Progenitor cell of endocrine pancreas (in vitro differentiated cells): ENCODE data around the gene CPN2. TPM values are rescaled to one million over a fixed set of nuclear protein-coding genes. Genes with fewer than 3 reads are reported as not detected.

Experiments used
- DNase-seq: peaks from one replicate; pipeline ENCODE4 v3.0.0; 2021; ENCODE audit warnings: low spot score; ENCODE audit not compliant: unreplicated experiment
- H3K27ac Mint-ChIP-seq: 2 replicates; pipeline ENCODE4 v1.8.0; 2021; ENCODE audit warnings: mild to moderate bottlenecking, moderate library complexity, mixed read lengths
- H3K27me3 Mint-ChIP-seq: 2 replicates; pipeline ENCODE4 v1.8.0; 2021; ENCODE audit warnings: mixed read lengths
- H3K36me3 Mint-ChIP-seq: 2 replicates; pipeline ENCODE4 v1.8.0; 2022; ENCODE audit warnings: mixed read lengths; ENCODE audit not compliant: insufficient read depth
- H3K4me1 Mint-ChIP-seq: 2 replicates; pipeline ENCODE4 v1.8.0; 2021; ENCODE audit warnings: low read depth, mixed read lengths
- H3K4me3 Mint-ChIP-seq: 2 replicates; pipeline ENCODE4 v1.8.0; 2021; ENCODE audit warnings: low read depth, mild to moderate bottlenecking, moderate library complexity, mixed read lengths
- H3K9me3 Mint-ChIP-seq: 2 replicates; pipeline ENCODE4 v1.8.0; 2021; ENCODE audit warnings: low read depth, mixed read lengths
- long read RNA-seq: library from polyadenylated mRNA; unstranded; transcript quantifications from one replicate; pipeline ENCODE4 v2.0.0, GENCODE V29; 2020
- total RNA-seq: library from RNA; stranded (reverse); gene quantifications from 2 replicates; pipeline ENCODE4 v1.2.1, GENCODE V29; 2021
- TF ChIP-seq, protein P1 (sequence below): fragments of 200-600 bp; sonication (generic); IDR thresholded peaks from one replicate; pipeline ENCODE4 v1.5.0; 2021; ENCODE audit warnings: antibody characterized with exemption, mild to moderate bottlenecking; ENCODE audit not compliant: unreplicated experiment

CPN2 gene, protein sequence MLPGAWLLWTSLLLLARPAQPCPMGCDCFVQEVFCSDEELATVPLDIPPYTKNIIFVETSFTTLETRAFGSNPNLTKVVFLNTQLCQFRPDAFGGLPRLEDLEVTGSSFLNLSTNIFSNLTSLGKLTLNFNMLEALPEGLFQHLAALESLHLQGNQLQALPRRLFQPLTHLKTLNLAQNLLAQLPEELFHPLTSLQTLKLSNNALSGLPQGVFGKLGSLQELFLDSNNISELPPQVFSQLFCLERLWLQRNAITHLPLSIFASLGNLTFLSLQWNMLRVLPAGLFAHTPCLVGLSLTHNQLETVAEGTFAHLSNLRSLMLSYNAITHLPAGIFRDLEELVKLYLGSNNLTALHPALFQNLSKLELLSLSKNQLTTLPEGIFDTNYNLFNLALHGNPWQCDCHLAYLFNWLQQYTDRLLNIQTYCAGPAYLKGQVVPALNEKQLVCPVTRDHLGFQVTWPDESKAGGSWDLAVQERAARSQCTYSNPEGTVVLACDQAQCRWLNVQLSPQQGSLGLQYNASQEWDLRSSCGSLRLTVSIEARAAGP
- not detected in 2 replicates for total RNA-seq
- long read RNA-seq: 0 reads

DNA sequence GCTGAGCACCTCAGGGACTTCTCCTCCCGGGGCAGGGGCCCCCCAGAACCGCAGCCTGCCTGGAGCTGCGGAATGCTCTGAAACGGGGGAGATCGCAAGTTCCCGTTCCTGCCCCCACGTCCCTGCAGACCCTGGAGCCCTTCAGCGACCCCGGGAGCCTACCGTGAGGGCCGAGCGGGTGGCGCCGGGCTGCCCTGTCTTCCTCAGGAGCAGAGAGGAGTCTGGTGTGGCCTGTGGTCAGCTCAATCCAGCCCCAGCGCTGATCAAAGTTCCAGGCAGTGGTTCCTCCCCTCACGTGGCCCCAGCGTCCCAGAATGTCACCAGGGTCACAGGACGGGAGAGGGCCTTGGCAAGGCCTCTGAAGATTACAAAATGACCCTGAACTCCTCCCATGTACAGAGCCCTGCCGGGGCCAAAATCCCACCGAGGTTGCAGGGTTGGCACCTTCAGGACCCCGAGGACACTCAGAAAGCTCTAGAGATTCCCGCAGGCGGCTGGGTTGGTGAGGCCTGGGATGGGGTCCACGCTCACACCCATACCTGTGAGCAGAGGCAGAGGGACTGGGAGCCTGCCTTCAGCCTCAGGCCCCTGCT is at the start of gene CPN2:
CPN2 (minus strand) TSS at position 249 of the 593 bp plus-strand sequence. CDS start 8,626 bp downstream, outside the sequence.
- Mint-ChIP-seq H3K4me3 (no peak within 1 kb of the TSS), H3K9me3 (no peaks in the 10 kb centered on the region), H3K27ac (no peak within 1 kb of the TSS), H3K4me1 (no peaks in the 10 kb centered on the region), H3K27me3 (peaks cover 8% of the 10 kb centered on the region), H3K36me3 (no peaks in the 10 kb centered on the region)
- DNase-seq: no peak
- TF ChIP-seq, protein P1, sequence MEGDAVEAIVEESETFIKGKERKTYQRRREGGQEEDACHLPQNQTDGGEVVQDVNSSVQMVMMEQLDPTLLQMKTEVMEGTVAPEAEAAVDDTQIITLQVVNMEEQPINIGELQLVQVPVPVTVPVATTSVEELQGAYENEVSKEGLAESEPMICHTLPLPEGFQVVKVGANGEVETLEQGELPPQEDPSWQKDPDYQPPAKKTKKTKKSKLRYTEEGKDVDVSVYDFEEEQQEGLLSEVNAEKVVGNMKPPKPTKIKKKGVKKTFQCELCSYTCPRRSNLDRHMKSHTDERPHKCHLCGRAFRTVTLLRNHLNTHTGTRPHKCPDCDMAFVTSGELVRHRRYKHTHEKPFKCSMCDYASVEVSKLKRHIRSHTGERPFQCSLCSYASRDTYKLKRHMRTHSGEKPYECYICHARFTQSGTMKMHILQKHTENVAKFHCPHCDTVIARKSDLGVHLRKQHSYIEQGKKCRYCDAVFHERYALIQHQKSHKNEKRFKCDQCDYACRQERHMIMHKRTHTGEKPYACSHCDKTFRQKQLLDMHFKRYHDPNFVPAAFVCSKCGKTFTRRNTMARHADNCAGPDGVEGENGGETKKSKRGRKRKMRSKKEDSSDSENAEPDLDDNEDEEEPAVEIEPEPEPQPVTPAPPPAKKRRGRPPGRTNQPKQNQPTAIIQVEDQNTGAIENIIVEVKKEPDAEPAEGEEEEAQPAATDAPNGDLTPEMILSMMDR: no peak

DNA sequence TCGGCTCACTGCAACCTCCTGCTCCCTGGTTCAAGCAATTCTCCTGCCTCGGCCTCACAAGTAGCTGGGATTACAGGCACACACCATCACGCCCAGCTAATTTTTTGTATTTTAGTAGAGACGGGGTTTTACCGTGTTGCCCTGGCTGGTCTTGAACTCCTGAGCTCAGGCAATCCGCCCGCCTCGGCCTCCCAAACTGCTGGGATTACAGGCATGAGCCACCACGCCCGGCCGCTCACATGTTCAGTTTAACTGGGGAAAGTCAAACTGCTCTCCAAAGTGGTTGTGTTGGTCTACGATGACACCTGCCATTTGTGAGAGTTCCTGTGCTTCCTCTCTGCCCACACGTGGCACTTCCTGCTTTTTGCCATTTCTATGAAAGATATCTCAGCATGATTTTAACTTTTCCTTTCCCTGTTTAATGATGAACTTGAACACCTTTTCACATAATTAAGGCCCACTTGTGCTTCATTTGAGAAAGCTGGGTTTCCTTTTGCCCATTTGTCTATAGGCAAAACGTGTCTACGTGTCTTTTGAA is 48.8 kb upstream of the CPN2 start:
- Mint-ChIP-seq H3K27me3 (no peaks in the 10 kb centered on the region), H3K27ac (no peak overlapping the region)
- DNase-seq: no peak

GRCh38 chr3:194399166-194399565 is 48.0 kb upstream of the CPN2 start, which contains the start of gene GP5:
GP5 (minus strand) TSS chr3:194399266; CDS start chr3:194398282, 984 bp downstream.
- Mint-ChIP-seq H3K4me1 (peaks cover 6% of the 10 kb centered on the region), H3K36me3 (peaks cover 1% of the 10 kb centered on the region), H3K27me3 (no peaks in the 10 kb centered on the region), H3K4me3 (no peak within 1 kb of the TSS), H3K27ac (no peak within 1 kb of the TSS), H3K9me3 (no peaks in the 10 kb centered on the region)
- DNase-seq: no peak
- TF ChIP-seq, protein P1: no peak

More for the DNA sequence above, 48.8 kb upstream of the CPN2 start:
- H3K4me1 Mint-ChIP-seq: peaks cover 6% of the 10 kb centered on the region
- H3K4me3 Mint-ChIP-seq: no peak overlapping the region
- TF ChIP-seq, protein P1: no peak
- peaks cover 7% of the 10 kb centered on the region for H3K36me3 Mint-ChIP-seq
- no peaks in the 10 kb centered on the region for H3K9me3 Mint-ChIP-seq

DNA sequence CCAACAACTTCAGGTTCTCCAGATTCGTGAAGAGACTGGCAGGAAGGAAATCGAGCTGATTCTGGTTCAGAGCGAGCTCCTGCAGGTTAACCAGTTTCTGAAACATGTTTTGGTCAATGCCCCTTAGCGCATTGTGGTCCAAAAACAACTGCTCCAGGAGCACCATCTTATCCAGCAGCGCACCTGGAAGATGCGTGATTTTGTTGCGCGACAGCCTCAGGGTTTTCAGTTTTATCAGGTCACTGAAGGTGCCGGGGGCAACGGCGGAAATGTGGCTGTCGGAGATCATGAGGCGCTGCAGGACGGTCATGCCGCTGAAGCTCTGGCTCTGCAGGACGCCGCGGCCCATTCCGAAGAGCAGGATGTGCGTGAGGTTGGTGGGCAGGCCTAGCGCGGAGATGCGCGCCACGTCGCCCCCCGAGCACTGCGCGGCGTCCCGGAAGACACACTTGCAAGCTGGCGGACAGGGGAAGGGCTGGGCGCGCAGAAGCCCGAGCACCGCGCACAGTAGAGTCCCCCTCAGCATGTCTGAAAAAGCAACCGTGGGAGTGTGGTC is 46.7 kb upstream of the CPN2 start:
- Mint-ChIP-seq H3K4me3 (no peak overlapping the region), H3K4me1 (peaks cover 6% of the 10 kb centered on the region), H3K27me3 (no peaks in the 10 kb centered on the region), H3K36me3 (peaks cover 1% of the 10 kb centered on the region), H3K9me3 (no peaks in the 10 kb centered on the region), H3K27ac (no peak overlapping the region)
- DNase-seq: no peak
- TF ChIP-seq, protein P1: no peak
